Psoas muscle (tissue), 8 donors: ENCODE results near the gene ZNF236. TPM values are rescaled to one million over a fixed set of nuclear protein-coding genes. Genes with fewer than 3 reads are reported as not detected.
A peak's percentile ranks its signal among the peaks of the same experiment; 100 is the strongest.

Source experiments
- ATAC-seq, 4 donors: fragments of 200-7000 bp; cut with Tn5 transposase; one replicate each; pipeline ENCODE4 v1.9.1; 2020; ENCODE audit warnings: moderate library complexity in 3 of 4, mild to moderate bottlenecking in 2 of 4
- DNase-seq, 2 donors: peaks; one replicate each; pipeline ENCODE4 v3.0.0-alpha.2; 2020
- H3K27ac ChIP-seq: fragments of 200-600 bp; one replicate; pipeline ENCODE4 v1.8.0; 2022
- H3K27me3 ChIP-seq, 3 donors: fragments of 200-600 bp in 1 of 3; one replicate each; pipeline versions ENCODE4 v1.6.1 to v1.8.0; 2013 to 2022; ENCODE audit warnings: low read length in 2 of 3, mild to moderate bottlenecking in 2 of 3, moderate library complexity in 1 of 3; ENCODE audit not compliant: insufficient read depth in 3 of 3
- H3K36me3 ChIP-seq, 2 donors: fragments of 200-600 bp in 1 of 2; one replicate each; pipeline versions ENCODE4 v1.6.1 to v1.8.0; 2013 to 2022; ENCODE audit warnings: low read depth in 1 of 2, mild to moderate bottlenecking in 1 of 2, moderate library complexity in 1 of 2; ENCODE audit not compliant: insufficient read depth in 1 of 2
- H3K4me1 ChIP-seq: fragments of 200-600 bp; one replicate; pipeline ENCODE4 v1.8.0; 2022
- H3K4me3 ChIP-seq: fragments of 200-600 bp; one replicate; pipeline ENCODE4 v1.8.0; 2022; ENCODE audit warnings: mild to moderate bottlenecking
- H3K9me3 ChIP-seq: fragments of 200-600 bp; one replicate; pipeline ENCODE4 v1.8.0; 2022
- WGBS, 3 donors: extraction: QIAGEN DNeasy Blood & Tissue Kit; methylation state at CpG; one replicate each; pipeline versions ENCODE4 v1.1.6 to v1.1.7; 2013; 5-methylcytosine and 5-hydroxymethylcytosine counted together
- intact Hi-C, 2 donors: fragments of 100-400 bp; cut with DNase I; formaldehyde crosslinking; loops; one replicate each; pipeline versions ENCODE4 v1.11.0 to v1.14.2; 2022
- polyA plus RNA-seq, 3 donors: library from polyadenylated mRNA; stranded (reverse); fragments of 200-250 nt; gene quantifications; one replicate each; pipeline ENCODE4 v1.2.3, GENCODE V29; 2013
- total RNA-seq, 4 donors: library from RNA; stranded (reverse); fragmentation: NEBNext Ultra II Directional in 2 of 4; extraction: Animal tissue kit (Norgen Biotek cat#: 25700) in 2 of 4; gene quantifications; one replicate each; pipeline versions ENCODE4 v1.2.1 to v1.2.4, GENCODE V29; 2021 to 2023
- TF ChIP-seq, protein P1 (sequence below): fragments of 200-600 bp; IDR thresholded peaks from one replicate; pipeline ENCODE4 v1.8.0; 2022; ENCODE audit warnings: antibody characterized with exemption
- donor health status: healthy with polysubstance abuse.
- donor health status: DM: no; HTN: no; CAD: no; lungs with moderate emphysema.
- donor health status: Bipolar disorder and iron deficiency.
- donor health status: healthy.
- donor health status: DM: yes; HTN: yes; CAD: no.
- donor health status: DM: no; HTN: no; CAD: no.
- donor health status: DM: no; HTN: no; CAD: no.
- donor health status: DM: yes; HTN: yes; CAD: no.

The ZNF236 gene
- total and polyA plus RNA-seq, 7 donors: 0.76 to 9.4 (median 7.5) TPM

DNA sequence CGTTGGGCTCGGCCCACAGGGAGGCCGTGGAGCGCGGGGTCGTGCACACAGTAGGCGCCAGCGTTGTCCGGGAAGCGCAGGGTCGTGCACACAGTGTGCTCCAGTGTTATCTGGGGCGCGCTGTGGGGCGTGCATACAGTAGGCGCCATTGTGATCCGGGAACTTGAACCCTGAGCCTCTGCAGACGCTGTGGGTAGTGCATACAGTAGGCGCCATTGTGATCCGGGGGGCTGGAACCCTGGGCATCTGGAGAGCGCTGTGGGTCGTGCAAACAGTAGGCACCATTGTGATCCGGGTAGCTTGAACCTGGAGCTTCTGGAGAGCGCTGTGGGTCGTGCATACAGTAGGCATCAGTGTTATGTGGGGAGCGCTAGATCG is 793 bp downstream of the ZNF236 start:
- H3K36me3 ChIP-seq: peaks cover 0 to 2% of the 10 kb centered on the region in 2 donors
- peaks cover 21% of the 10 kb centered on the region for H3K4me1 ChIP-seq
- H3K27ac ChIP-seq: peak overlapping the region; percentile 97
- WGBS, 3 donors: 5 to 9% (median 6%) methylated on average over 22 to 26 of the region's 26 CpGs
- intact Hi-C loops: no loop called here
- no peaks in the 10 kb centered on the region for H3K9me3 ChIP-seq
- DNase-seq (peak in 1 of 2 donors; percentile 63), ATAC-seq (no peak)
- peak overlapping the region; percentile 84 for H3K4me3 ChIP-seq
- H3K27me3 ChIP-seq: no peaks in the 10 kb centered on the region
- TF ChIP-seq, protein P1, sequence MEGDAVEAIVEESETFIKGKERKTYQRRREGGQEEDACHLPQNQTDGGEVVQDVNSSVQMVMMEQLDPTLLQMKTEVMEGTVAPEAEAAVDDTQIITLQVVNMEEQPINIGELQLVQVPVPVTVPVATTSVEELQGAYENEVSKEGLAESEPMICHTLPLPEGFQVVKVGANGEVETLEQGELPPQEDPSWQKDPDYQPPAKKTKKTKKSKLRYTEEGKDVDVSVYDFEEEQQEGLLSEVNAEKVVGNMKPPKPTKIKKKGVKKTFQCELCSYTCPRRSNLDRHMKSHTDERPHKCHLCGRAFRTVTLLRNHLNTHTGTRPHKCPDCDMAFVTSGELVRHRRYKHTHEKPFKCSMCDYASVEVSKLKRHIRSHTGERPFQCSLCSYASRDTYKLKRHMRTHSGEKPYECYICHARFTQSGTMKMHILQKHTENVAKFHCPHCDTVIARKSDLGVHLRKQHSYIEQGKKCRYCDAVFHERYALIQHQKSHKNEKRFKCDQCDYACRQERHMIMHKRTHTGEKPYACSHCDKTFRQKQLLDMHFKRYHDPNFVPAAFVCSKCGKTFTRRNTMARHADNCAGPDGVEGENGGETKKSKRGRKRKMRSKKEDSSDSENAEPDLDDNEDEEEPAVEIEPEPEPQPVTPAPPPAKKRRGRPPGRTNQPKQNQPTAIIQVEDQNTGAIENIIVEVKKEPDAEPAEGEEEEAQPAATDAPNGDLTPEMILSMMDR: no peak

DNA sequence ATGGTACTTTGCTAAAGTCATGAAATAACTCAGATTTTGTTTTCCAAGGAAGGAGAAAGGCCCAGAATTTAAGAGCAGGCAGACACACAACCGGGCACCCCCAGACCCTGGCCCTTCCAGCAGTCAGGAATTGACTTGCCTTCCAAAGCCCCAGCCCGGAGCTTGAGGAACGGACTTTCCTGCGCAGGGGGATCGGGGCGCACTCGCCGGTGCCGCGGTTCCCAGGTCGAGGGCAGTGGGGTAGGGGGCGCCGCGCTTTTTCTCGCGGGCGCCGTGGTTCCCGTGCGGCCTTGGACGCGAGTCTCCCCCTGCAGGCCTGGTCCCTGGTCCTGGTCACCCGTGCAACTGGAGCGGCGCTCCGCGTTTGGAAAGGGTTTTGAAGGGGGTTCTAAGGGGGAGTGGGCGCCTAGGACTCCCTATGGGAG is 1.2 kb downstream of the ZNF236 start:
- H3K9me3 ChIP-seq: no peaks in the 10 kb centered on the region
- DNase-seq (peak in 1 of 2 donors; percentile 34), ATAC-seq (peak in 1 of 4 donors; percentile 7)
- no peaks in the 10 kb centered on the region for H3K36me3 ChIP-seq
- H3K27me3 ChIP-seq: no peaks in the 10 kb centered on the region
- peak overlapping the region; percentile 84 for H3K4me3 ChIP-seq
- H3K4me1 ChIP-seq: peaks cover 21% of the 10 kb centered on the region
- intact Hi-C loops: no loop called here
- TF ChIP-seq, protein P1: no peak
- WGBS, 3 donors: 44 to 54% (median 48%) methylated on average over 28 of the region's 28 CpGs
- peak overlapping the region; percentile 55 for H3K27ac ChIP-seq

DNA sequence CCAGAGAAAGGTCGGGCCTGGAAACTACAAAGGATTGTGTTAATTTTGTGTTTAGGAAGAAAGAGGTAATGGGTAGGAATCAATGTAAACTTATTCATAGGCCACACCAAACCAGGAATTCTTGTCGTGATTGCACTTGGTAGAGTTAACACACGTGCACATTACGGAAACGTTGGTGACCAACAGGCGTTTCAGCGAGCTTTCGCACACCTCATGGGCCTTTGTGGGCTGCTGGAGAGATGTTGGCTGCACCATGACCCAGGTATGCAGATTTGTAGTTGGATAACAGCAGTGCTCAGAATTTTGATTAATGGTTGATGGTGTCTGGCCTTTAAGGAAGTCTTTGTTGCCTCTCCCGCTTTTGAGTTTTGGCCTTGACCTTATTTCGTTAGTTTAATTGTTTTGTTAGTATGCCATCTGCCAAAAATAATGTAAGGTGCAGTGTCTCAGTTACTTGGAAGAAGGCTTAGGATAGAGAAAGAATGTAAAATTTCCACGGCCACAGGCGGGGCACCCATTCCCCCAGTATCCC is 1.9 kb downstream of the ZNF236 start:
- Histone ChIP-seq H3K27ac (peak overlapping the region; percentile 55), H3K36me3 (no peaks in the 10 kb centered on the region), H3K4me3 (peak overlapping the region; percentile 84), H3K4me1 (peaks cover 21% of the 10 kb centered on the region), H3K9me3 (no peaks in the 10 kb centered on the region), H3K27me3 (no peaks in the 10 kb centered on the region)
- 80 to 83% (median 82%) methylated on average over 12 of the region's 12 CpGs for WGBS, 3 donors
- DNase-seq: no peak
- TF ChIP-seq, protein P1: no peak
- intact Hi-C loops: no loop called here
- no peak for ATAC-seq

DNA sequence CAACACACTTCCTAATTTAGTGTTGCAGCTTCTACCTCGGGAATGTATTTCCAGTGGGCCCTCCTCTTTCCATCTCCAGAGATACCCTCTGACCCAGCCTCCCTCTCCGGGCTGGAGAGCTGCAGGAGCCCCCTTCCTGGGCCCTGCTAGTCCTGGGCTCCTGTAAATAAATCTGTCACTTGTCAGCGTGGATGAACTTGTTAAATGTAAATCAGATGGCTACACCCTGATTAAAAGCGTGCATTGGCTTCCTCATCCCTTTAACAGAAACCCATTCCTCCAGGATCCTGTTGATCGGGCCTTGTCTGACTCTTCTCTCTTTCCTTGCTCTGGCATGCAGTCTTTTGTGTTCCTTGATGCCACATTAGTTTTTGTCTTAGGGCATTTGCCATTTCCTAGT is 2.4 kb downstream of the ZNF236 start:
- Histone ChIP-seq H3K4me1 (peaks cover 21% of the 10 kb centered on the region), H3K36me3 (no peaks in the 10 kb centered on the region), H3K4me3 (no peak overlapping the region), H3K9me3 (no peaks in the 10 kb centered on the region), H3K27ac (peak overlapping the region; percentile 55), H3K27me3 (no peaks in the 10 kb centered on the region)
- TF ChIP-seq, protein P1: no peak
- intact Hi-C loops: no loop called here
- WGBS, 3 donors: 74 to 83% (median 79%) methylated on average over 5 of the region's 5 CpGs
- DNase-seq (no peak), ATAC-seq (no peak)
